ENCODE data around the gene ATP6V0B.

DNA sequence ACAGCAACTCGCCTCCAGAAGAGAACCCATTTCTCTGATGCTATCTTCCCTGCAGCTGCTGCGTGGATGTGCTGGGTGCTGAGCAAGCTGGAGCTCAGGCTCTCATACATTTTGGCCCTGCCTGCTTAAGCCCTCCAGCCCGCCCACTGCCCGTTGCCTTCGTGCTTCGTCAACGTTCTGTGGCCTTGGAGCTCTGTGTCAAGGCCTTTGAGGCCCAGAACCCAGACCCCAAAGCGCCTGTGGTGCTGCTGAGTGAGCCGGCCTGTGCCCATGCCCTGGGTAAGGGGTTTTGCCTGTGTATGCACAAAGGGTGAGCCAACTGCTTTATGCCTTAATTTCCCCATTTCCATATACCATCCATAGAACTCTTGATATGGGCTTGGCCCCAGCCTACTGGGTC, 3.8 kb upstream of the ATP6V0B start:
- TF ChIP-seq POLR2A (IDR thresholded peaks at IDR 0.05): no peak
- TF ChIP-seq, protein P1, sequence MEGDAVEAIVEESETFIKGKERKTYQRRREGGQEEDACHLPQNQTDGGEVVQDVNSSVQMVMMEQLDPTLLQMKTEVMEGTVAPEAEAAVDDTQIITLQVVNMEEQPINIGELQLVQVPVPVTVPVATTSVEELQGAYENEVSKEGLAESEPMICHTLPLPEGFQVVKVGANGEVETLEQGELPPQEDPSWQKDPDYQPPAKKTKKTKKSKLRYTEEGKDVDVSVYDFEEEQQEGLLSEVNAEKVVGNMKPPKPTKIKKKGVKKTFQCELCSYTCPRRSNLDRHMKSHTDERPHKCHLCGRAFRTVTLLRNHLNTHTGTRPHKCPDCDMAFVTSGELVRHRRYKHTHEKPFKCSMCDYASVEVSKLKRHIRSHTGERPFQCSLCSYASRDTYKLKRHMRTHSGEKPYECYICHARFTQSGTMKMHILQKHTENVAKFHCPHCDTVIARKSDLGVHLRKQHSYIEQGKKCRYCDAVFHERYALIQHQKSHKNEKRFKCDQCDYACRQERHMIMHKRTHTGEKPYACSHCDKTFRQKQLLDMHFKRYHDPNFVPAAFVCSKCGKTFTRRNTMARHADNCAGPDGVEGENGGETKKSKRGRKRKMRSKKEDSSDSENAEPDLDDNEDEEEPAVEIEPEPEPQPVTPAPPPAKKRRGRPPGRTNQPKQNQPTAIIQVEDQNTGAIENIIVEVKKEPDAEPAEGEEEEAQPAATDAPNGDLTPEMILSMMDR (IDR thresholded peaks at IDR 0.05): no peak
